ENCODE results near the gene WSB1.

DNA sequence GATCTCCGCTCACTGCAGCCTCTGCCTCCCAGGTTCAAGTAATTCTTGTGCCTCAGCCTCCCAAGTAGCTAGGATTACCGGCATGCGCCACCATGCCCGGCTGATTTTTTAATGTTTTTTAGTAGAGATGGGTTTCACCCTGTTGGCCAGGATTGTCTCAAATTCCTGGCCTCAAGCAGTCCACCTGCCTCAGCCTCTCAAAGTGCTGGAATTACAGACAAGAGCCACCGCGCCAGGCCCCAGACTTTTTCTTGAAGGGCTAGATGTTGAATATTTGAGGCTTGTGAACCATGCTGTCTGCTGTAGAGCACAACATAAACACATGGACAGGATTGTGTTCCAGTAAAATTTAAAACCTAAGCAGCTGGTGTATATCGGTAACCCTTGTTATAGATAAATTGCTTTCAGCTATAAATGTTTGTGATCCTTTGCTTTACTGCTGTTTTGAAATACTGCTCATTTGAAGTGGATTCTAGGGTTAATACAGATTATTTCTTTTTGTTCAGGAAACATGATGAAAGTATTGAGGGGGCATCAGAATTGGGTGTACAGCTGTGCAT is 12.4 kb downstream of the WSB1 start:
- TF ChIP-seq, protein P1, sequence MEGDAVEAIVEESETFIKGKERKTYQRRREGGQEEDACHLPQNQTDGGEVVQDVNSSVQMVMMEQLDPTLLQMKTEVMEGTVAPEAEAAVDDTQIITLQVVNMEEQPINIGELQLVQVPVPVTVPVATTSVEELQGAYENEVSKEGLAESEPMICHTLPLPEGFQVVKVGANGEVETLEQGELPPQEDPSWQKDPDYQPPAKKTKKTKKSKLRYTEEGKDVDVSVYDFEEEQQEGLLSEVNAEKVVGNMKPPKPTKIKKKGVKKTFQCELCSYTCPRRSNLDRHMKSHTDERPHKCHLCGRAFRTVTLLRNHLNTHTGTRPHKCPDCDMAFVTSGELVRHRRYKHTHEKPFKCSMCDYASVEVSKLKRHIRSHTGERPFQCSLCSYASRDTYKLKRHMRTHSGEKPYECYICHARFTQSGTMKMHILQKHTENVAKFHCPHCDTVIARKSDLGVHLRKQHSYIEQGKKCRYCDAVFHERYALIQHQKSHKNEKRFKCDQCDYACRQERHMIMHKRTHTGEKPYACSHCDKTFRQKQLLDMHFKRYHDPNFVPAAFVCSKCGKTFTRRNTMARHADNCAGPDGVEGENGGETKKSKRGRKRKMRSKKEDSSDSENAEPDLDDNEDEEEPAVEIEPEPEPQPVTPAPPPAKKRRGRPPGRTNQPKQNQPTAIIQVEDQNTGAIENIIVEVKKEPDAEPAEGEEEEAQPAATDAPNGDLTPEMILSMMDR (IDR thresholded peaks at IDR 0.05; ENCODE audit: poor library complexity): no peak
- no peak for TF ChIP-seq EZH2 (IDR thresholded peaks at IDR 0.05; ENCODE audit: borderline replicate concordance)
- no peak for TF ChIP-seq EZH2phosphoT487 (IDR thresholded peaks at IDR 0.05; ENCODE audit: low read depth, severe bottlenecking, unreplicated experiment)
